Fibroblast of lung (primary cell): Measurements from ENCODE around the gene INPP5K. TPM values are rescaled to one million over a fixed set of nuclear protein-coding genes. Genes with fewer than 3 reads are reported as not detected.

Source experiments
- DNase-seq, 2 donors: peaks; one replicate each; pipeline versions ENCODE4 v3.0.0 to v3.0.0-alpha.2; 2010; ENCODE audit warnings: low read depth in 2 of 2
- H2AFZ ChIP-seq: 2 replicates; pipeline ENCODE4 v1.5.1; 2012; ENCODE audit warnings: low read length, control low read depth, inconsistent platforms
- H3K27ac ChIP-seq: 2 replicates; pipeline ENCODE4 v1.5.1; 2011; ENCODE audit warnings: low read length, control low read depth; ENCODE audit not compliant: insufficient read depth
- H3K27me3 ChIP-seq: 2 replicates; pipeline ENCODE4 v1.5.1; 2011; ENCODE audit warnings: mild to moderate bottlenecking, low read length; ENCODE audit not compliant: control insufficient read depth, insufficient read depth
- H3K36me3 ChIP-seq: 2 replicates; pipeline ENCODE4 v1.5.1; 2011; ENCODE audit warnings: low read length; ENCODE audit not compliant: control insufficient read depth, insufficient read depth
- H3K4me1 ChIP-seq: 2 replicates; pipeline ENCODE4 v1.5.1; 2011; ENCODE audit warnings: low read length; ENCODE audit not compliant: control insufficient read depth, insufficient read depth; ENCODE audit errors: extremely low read depth
- H3K4me2 ChIP-seq: 2 replicates; pipeline ENCODE4 v1.5.1; 2011; ENCODE audit warnings: low read length, control low read depth; ENCODE audit not compliant: insufficient read depth; ENCODE audit errors: extremely low read depth
- H3K4me3 ChIP-seq, 4 experiments: fragments of 200-600 bp in 1 of 4; sonication (generic) in 1 of 4; replicated peaks in 1 of 4; 2 replicates each; pipeline ENCODE4 v1.5.1; 2011 to 2016; ENCODE audit warnings: low read length in 4 of 4, low read depth in 3 of 4, mild to moderate bottlenecking in 3 of 4, control low read depth in 2 of 4, inconsistent platforms in 1 of 4, mixed read lengths in 1 of 4; ENCODE audit not compliant: insufficient read depth in 1 of 4; ENCODE audit errors: control extremely low read depth in 1 of 4
- H3K79me2 ChIP-seq: 2 replicates; pipeline ENCODE4 v1.5.1; 2012; ENCODE audit warnings: mild to moderate bottlenecking, low read length, inconsistent platforms; ENCODE audit not compliant: control insufficient read depth, insufficient read depth
- H3K9ac ChIP-seq: 2 replicates; pipeline ENCODE4 v1.5.1; 2011; ENCODE audit warnings: mild to moderate bottlenecking, low read length, control low read depth; ENCODE audit not compliant: insufficient read depth
- H3K9me3 ChIP-seq: 2 replicates; pipeline ENCODE4 v1.5.1; 2012; ENCODE audit warnings: low read depth, low read length; ENCODE audit not compliant: control insufficient read depth, insufficient read depth
- H4K20me1 ChIP-seq: 2 replicates; pipeline ENCODE4 v1.5.1; 2011; ENCODE audit warnings: low read length; ENCODE audit not compliant: control insufficient read depth, insufficient read depth; ENCODE audit errors: extremely low read depth
- CTCF ChIP-seq, 2 donors: IDR thresholded peaks in 1 of 2; conservative IDR thresholded peaks in 1 of 2; 1 replicate in 1 of 2; 2 replicates in 1 of 2; pipeline ENCODE4 v1.5.1; 2011 to 2012; ENCODE audit warnings: low read length in 2 of 2, control low read depth in 1 of 2, inconsistent platforms in 1 of 2, low read depth in 1 of 2, mild to moderate bottlenecking in 1 of 2
- EZH2 ChIP-seq: IDR thresholded peaks from 2 replicates; pipeline ENCODE4 v1.5.1; 2012; ENCODE audit warnings: low read length, control low read depth, mild to moderate bottlenecking; ENCODE audit errors: missing control alignments
- polyA plus RNA-seq, 2 donors: library from polyadenylated mRNA; depleted of rRNA in 1 of 2; stranded (reverse) in 1 of 2; unstranded in 1 of 2; fragments of >200 nt; gene quantifications; 2 replicates each; pipeline ENCODE4 v1.2.1, GENCODE V29; 2011 to 2012; ENCODE audit warnings: missing spikeins in 1 of 2
- total RNA-seq: library from RNA; depleted of rRNA; stranded (reverse); fragments of >200 nt; gene quantifications from 2 replicates; pipeline ENCODE4 v1.2.1, GENCODE V29; 2014

The INPP5K gene
- total and polyA plus RNA-seq, 2 donors (not counting 1 experiment from before 2014, with no cell fraction given) = 21.0 to 34.5 TPM

DNA sequence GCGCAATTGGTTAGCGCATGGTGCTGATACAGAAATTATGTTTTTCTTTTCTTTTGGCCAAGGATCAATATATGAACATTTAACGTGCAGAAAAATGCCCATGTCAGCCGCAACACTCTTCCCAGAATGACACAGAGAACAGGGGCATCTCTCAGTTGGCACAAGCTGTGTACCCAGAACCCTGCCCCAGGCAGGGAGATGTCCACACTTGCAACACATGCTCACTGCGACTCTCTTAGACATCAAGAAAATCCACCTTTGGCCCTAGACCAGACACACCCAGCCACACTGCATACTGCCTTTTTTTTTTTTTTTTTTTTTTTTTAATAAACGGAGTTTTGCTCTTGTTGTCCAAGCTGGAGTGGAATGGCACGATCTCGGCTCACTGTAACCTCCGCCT is 29.2 kb upstream of the INPP5K start:
- no peaks in the 10 kb centered on the region for H3K79me2 ChIP-seq
- H3K4me2 ChIP-seq = no peak overlapping the region
- no peak overlapping the region for H3K4me3 ChIP-seq
- TF ChIP-seq CTCF (conservative IDR thresholded peaks at IDR 0.05 in 1 of 2, IDR thresholded peaks at IDR 0.05 in 1 of 2; ENCODE audit: low read depth in 1 of 2, low read length in 2 of 2) (no peak), EZH2 (no peak)
- H4K20me1 ChIP-seq = no peaks in the 10 kb centered on the region
- peaks cover 6% of the 10 kb centered on the region for H3K36me3 ChIP-seq
- H2AFZ ChIP-seq = no peak overlapping the region
- no peak for DNase-seq
- no peaks in the 10 kb centered on the region for H3K27me3 ChIP-seq
- H3K9ac ChIP-seq = no peak overlapping the region
- no peaks in the 10 kb centered on the region for H3K9me3 ChIP-seq
- H3K4me1 ChIP-seq = no peaks in the 10 kb centered on the region
- H3K27ac ChIP-seq = no peak overlapping the region

GRCh38 chr17:1542316-1542715 is 25.9 kb upstream of the INPP5K start:
- H3K79me2 ChIP-seq = no peaks in the 10 kb centered on the region
- H3K4me3 ChIP-seq = no peak overlapping the region
- H3K27ac ChIP-seq = no peak overlapping the region
- H3K4me2 ChIP-seq = no peak overlapping the region
- no peak for TF ChIP-seq CTCF (conservative IDR thresholded peaks at IDR 0.05 in 1 of 2, IDR thresholded peaks at IDR 0.05 in 1 of 2; ENCODE audit: low read depth in 1 of 2, low read length in 2 of 2)
- TF ChIP-seq EZH2 = no peak
- H3K9ac ChIP-seq = no peak overlapping the region
- no peaks in the 10 kb centered on the region for H3K4me1 ChIP-seq
- no peak for DNase-seq
- H2AFZ ChIP-seq = no peak overlapping the region
- no peaks in the 10 kb centered on the region for H3K9me3 ChIP-seq
- H4K20me1 ChIP-seq = no peaks in the 10 kb centered on the region
- H3K36me3 ChIP-seq = peaks cover 4% of the 10 kb centered on the region
- H3K27me3 ChIP-seq = no peaks in the 10 kb centered on the region

DNA sequence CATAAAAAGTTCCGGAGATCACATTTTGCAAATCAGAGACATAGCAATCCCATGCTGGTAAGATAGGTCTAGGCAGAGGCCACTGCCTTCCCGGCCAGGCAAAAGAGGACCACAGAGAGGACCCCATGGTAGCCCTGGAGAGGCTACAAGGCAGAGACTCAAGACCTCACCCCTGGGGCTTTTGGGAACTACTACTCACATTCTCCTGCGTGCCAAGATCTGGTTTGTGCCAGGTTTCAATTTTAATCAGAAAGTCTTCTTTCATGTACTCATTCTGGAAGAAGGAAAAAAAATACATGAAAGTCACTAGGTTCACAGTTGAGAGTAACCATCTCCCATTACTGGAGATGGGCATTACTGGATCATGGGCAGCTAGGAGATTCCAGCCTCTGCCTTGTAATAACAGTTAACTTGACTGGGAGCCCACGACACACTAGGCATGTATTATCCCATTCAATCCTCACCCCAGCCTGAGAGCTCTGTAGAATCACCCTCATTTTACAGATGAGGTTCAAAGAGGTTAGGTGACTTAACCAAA is 25.0 kb upstream of the INPP5K start:
- no peak for DNase-seq
- no peak overlapping the region for H3K4me3 ChIP-seq
- H2AFZ ChIP-seq = no peak overlapping the region
- H3K36me3 ChIP-seq = peaks cover 4% of the 10 kb centered on the region
- H4K20me1 ChIP-seq = no peaks in the 10 kb centered on the region
- H3K4me1 ChIP-seq = no peaks in the 10 kb centered on the region
- TF ChIP-seq CTCF (conservative IDR thresholded peaks at IDR 0.05 in 1 of 2, IDR thresholded peaks at IDR 0.05 in 1 of 2; ENCODE audit: low read depth in 1 of 2, low read length in 2 of 2) = no peak
- TF ChIP-seq EZH2 = no peak
- H3K27ac ChIP-seq = no peak overlapping the region
- no peak overlapping the region for H3K4me2 ChIP-seq
- H3K9me3 ChIP-seq = no peaks in the 10 kb centered on the region
- H3K79me2 ChIP-seq = no peaks in the 10 kb centered on the region
- H3K9ac ChIP-seq = no peak overlapping the region
- H3K27me3 ChIP-seq = no peaks in the 10 kb centered on the region
